Progenitor cell of endocrine pancreas (in vitro differentiated cells): ENCODE measurements around the gene SIPA1L3. TPM values are rescaled to one million over a fixed set of nuclear protein-coding genes. Genes with fewer than 3 reads are reported as not detected.

Experiments used
- DNase-seq: peaks from one replicate; pipeline ENCODE4 v3.0.0; 2021; ENCODE audit warnings: low spot score; ENCODE audit not compliant: unreplicated experiment
- H3K27ac Mint-ChIP-seq: 2 replicates; pipeline ENCODE4 v1.8.0; 2021; ENCODE audit warnings: mild to moderate bottlenecking, moderate library complexity, mixed read lengths
- H3K27me3 Mint-ChIP-seq: 2 replicates; pipeline ENCODE4 v1.8.0; 2021; ENCODE audit warnings: mixed read lengths
- H3K36me3 Mint-ChIP-seq: 2 replicates; pipeline ENCODE4 v1.8.0; 2022; ENCODE audit warnings: mixed read lengths; ENCODE audit not compliant: insufficient read depth
- H3K4me1 Mint-ChIP-seq: 2 replicates; pipeline ENCODE4 v1.8.0; 2021; ENCODE audit warnings: low read depth, mixed read lengths
- H3K4me3 Mint-ChIP-seq: 2 replicates; pipeline ENCODE4 v1.8.0; 2021; ENCODE audit warnings: low read depth, mild to moderate bottlenecking, moderate library complexity, mixed read lengths
- H3K9me3 Mint-ChIP-seq: 2 replicates; pipeline ENCODE4 v1.8.0; 2021; ENCODE audit warnings: low read depth, mixed read lengths
- total RNA-seq: library from RNA; stranded (reverse); gene quantifications from 2 replicates; pipeline ENCODE4 v1.2.1, GENCODE V29; 2021
- TF ChIP-seq, protein P1 (sequence below): fragments of 200-600 bp; sonication (generic); IDR thresholded peaks from one replicate; pipeline ENCODE4 v1.5.0; 2021; ENCODE audit warnings: antibody characterized with exemption, mild to moderate bottlenecking; ENCODE audit not compliant: unreplicated experiment

Gene SIPA1L3
- total RNA-seq, 1 donor from 2014 or later: 132 TPM

DNA sequence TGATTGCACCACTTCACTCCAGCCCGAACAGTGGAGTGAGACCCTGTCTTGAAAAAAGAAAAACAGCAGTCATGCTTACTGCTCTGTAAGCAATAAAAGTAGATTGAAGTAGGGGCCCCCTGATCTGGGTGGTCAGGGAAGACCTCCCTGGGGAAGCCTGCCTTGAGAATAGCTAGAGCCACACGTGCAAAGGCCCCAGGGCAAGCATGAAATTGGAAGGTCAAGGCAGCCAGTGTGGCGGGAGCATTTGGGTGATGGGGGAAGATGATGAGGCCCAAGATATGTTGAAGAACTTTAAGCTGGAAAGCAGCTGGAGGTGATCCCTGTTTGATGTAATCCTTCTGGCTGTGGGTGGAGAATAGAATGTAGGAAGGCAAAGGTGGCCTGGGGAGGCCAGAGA is 104.4 kb downstream of the SIPA1L3 start:
- Mint-ChIP-seq H3K9me3 (no peaks in the 10 kb centered on the region), H3K4me1 (peaks cover 11% of the 10 kb centered on the region), H3K36me3 (peaks cover 17% of the 10 kb centered on the region), H3K27me3 (no peaks in the 10 kb centered on the region), H3K4me3 (no peak overlapping the region), H3K27ac (no peak overlapping the region)
- TF ChIP-seq, protein P1, sequence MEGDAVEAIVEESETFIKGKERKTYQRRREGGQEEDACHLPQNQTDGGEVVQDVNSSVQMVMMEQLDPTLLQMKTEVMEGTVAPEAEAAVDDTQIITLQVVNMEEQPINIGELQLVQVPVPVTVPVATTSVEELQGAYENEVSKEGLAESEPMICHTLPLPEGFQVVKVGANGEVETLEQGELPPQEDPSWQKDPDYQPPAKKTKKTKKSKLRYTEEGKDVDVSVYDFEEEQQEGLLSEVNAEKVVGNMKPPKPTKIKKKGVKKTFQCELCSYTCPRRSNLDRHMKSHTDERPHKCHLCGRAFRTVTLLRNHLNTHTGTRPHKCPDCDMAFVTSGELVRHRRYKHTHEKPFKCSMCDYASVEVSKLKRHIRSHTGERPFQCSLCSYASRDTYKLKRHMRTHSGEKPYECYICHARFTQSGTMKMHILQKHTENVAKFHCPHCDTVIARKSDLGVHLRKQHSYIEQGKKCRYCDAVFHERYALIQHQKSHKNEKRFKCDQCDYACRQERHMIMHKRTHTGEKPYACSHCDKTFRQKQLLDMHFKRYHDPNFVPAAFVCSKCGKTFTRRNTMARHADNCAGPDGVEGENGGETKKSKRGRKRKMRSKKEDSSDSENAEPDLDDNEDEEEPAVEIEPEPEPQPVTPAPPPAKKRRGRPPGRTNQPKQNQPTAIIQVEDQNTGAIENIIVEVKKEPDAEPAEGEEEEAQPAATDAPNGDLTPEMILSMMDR: no peak
- no peak for DNase-seq

DNA sequence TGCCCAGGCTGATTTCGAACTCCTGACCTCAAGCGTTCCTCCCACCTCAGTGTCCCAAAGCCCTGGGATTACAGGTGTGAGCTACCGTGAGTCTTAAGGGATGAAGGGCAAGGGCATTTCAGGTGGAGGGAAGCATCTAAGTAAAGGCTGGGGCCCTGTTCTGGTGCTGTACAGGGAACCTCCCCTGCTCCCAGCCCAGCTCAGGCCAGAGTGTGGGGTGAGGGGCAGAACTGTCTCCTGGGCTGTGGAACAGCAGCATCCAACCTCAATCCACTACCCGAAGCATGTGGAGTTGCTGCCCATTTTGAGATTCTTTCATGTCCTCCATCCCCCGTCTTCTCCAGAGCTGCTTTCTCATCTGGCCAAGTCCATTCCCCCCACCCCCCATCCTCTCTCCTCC is 105.3 kb downstream of the SIPA1L3 start:
- DNase-seq: no peak
- Mint-ChIP-seq H3K4me1 (peaks cover 6% of the 10 kb centered on the region), H3K27ac (no peak overlapping the region), H3K9me3 (no peaks in the 10 kb centered on the region), H3K4me3 (no peak overlapping the region), H3K36me3 (peaks cover 15% of the 10 kb centered on the region), H3K27me3 (no peaks in the 10 kb centered on the region)
- TF ChIP-seq, protein P1: no peak

DNA sequence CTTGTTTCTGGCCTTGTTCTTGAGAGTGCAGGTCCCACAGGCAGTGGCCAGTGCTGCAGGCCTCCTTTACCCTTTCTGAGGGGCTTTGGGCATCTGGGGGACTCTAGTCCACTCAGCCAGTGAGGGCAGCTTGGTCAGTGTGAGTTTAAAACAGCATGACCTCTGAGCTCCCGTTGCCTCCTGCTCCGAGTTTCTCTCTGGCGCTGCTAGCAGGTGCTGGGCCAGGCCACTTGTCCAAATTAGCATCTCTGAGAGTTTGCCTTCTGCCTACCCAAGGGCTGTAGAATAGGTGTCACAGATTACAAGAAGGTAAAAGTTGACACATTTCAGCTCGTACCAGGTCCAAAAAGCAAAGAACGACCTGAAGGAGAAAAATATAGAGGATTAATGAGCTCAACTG is 105.9 kb downstream of the SIPA1L3 start:
- Mint-ChIP-seq H3K27me3 (no peaks in the 10 kb centered on the region), H3K4me3 (no peak overlapping the region), H3K36me3 (peaks cover 18% of the 10 kb centered on the region), H3K27ac (peak overlapping the region; percentile 56), H3K4me1 (peaks cover 8% of the 10 kb centered on the region), H3K9me3 (no peaks in the 10 kb centered on the region)
- TF ChIP-seq, protein P1: no peak
- DNase-seq: no peak

DNA sequence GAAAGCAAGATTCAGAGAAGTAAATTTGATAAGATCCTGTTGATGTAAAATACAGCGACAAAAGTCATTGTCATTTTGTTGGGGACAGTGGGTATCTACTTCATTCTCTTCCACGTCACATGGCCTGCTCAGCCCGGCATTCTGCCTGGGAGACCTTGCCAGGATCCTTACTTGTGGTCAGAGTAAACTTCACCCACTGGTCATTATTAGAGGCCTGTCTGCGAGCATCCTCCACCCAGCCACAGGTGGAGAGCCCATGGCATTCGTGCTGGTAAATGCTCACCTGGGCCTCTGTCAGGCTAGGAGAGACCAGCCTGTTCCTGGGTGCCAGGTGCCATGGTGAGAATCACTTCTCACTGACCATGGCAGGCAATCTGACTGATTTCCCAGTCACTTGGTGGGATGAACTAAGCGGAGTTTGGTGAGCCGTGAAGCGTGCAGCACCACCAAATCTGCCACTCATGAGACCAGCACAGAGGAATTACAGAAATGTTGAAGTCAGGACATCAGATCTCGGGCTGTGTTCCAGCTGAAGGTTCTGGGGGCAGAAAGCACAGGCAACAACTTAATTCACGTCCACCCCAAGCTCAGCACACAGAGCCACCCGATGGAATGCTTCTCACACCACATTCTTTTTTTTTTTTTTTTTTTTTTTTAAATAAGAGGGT is 107.0 kb downstream of the SIPA1L3 start:
- peaks cover 8% of the 10 kb centered on the region for H3K4me1 Mint-ChIP-seq
- no peak for DNase-seq
- TF ChIP-seq, protein P1: no peak
- H3K36me3 Mint-ChIP-seq: peaks cover 18% of the 10 kb centered on the region
- no peak overlapping the region for H3K27ac Mint-ChIP-seq
- H3K9me3 Mint-ChIP-seq: no peaks in the 10 kb centered on the region
- H3K4me3 Mint-ChIP-seq: no peak overlapping the region
- H3K27me3 Mint-ChIP-seq: no peaks in the 10 kb centered on the region

DNA sequence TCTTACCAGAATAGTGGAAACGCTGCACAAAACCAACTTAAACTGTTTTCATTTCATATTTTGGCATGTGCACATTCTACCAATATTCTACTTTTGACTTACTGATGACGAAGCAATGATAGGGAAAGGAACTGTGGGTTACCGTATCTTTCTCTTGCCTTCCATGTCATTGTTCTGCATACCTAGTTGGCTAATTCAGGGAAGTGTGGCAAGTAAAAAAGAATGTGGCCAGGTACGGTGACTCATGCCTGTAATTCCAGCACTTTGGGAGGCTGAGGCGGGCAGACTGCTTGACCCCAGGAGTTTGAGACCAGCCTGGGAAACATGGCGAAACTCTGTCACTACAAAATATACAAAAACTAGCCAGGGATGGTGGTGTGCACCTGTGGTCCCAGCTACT is 108.2 kb downstream of the SIPA1L3 start:
- no peaks in the 10 kb centered on the region for H3K27me3 Mint-ChIP-seq
- H3K9me3 Mint-ChIP-seq: no peaks in the 10 kb centered on the region
- H3K27ac Mint-ChIP-seq: peak overlapping the region; percentile 56
- no peak for DNase-seq
- TF ChIP-seq, protein P1: no peak
- peaks cover 4% of the 10 kb centered on the region for H3K4me1 Mint-ChIP-seq
- H3K4me3 Mint-ChIP-seq: no peak overlapping the region
- H3K36me3 Mint-ChIP-seq: peaks cover 13% of the 10 kb centered on the region
